Measurements from ENCODE around the gene MVP. TPM values are rescaled to one million over a fixed set of nuclear protein-coding genes. Genes with fewer than 3 reads are reported as not detected.

Gene MVP
- total RNA-seq, 1 donor from 2014 or later, result 177 TPM

- ChIA-PET CTCF (no interaction called here), POLR2A (interaction anchor here (0.6 to 0.7 kb wide), 3 partner anchors 8 to 1212 kb away, joined by 3 to 4 read pairs (median 3); no protein-coding TSS in a partner anchor)
- Mint-ChIP-seq H3K4me1 (no peaks in the 10 kb centered on the region), H3K27me3 (no peaks in the 10 kb centered on the region), H3K4me3 (no peak overlapping the region), H3K27ac (no peak overlapping the region), H3K36me3 (ENCODE audit: low read depth) (peaks cover 70% of the 10 kb centered on the region), H3K9me3 (no peaks in the 10 kb centered on the region)
- TF ChIP-seq, protein P1, sequence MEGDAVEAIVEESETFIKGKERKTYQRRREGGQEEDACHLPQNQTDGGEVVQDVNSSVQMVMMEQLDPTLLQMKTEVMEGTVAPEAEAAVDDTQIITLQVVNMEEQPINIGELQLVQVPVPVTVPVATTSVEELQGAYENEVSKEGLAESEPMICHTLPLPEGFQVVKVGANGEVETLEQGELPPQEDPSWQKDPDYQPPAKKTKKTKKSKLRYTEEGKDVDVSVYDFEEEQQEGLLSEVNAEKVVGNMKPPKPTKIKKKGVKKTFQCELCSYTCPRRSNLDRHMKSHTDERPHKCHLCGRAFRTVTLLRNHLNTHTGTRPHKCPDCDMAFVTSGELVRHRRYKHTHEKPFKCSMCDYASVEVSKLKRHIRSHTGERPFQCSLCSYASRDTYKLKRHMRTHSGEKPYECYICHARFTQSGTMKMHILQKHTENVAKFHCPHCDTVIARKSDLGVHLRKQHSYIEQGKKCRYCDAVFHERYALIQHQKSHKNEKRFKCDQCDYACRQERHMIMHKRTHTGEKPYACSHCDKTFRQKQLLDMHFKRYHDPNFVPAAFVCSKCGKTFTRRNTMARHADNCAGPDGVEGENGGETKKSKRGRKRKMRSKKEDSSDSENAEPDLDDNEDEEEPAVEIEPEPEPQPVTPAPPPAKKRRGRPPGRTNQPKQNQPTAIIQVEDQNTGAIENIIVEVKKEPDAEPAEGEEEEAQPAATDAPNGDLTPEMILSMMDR (IDR thresholded peaks at IDR 0.05), result no peak
- DNase-seq, result no peak
- intact Hi-C loops (cut with micrococcal nuclease), result no loop called here
- no peak for ATAC-seq (ENCODE audit: low read depth)
Measured at GRCh38 chr16:29834079-29834478, 13.8 kb downstream of the MVP start.

GRCh38 chr16:29835926-29836325 is 15.7 kb downstream of the MVP start:
- Mint-ChIP-seq H3K27me3 (no peaks in the 10 kb centered on the region), H3K36me3 (ENCODE audit: low read depth) (peaks cover 80% of the 10 kb centered on the region), H3K4me1 (no peaks in the 10 kb centered on the region), H3K4me3 (no peak overlapping the region), H3K9me3 (no peaks in the 10 kb centered on the region), H3K27ac (no peak overlapping the region)
- POLR2A ChIA-PET, result interaction anchor here (0.7 kb wide), 2 partner anchors 442 to 912 kb away, joined by 3 to 5 read pairs; partner anchors contain the start of gene PHKG2
- intact Hi-C loops (cut with micrococcal nuclease), result no loop called here
- ATAC-seq (ENCODE audit: low read depth), result no peak
- CTCF ChIA-PET, result no interaction called here
- no peak for DNase-seq
- TF ChIP-seq, protein P1 (IDR thresholded peaks at IDR 0.05), result no peak

DNA sequence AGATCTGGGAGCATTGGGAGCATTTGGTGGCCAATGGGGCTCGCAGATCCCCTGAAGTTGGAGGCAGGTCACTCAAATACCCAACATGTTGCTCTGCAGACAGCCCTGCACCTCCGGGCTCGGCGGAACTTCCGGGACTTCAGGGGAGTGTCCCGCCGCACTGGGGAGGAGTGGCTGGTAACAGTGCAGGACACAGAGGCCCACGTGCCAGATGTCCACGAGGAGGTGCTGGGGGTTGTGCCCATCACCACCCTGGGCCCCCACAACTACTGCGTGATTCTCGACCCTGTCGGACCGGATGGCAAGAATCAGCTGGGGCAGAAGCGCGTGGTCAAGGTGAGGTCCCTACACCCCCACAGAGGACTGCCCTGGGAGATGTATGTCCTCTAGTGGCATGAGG is 16.4 kb downstream of the MVP start:
- ATAC-seq (ENCODE audit: low read depth) (no peak), DNase-seq (no peak)
- Mint-ChIP-seq H3K9me3 (no peaks in the 10 kb centered on the region), H3K4me1 (no peaks in the 10 kb centered on the region), H3K27me3 (no peaks in the 10 kb centered on the region), H3K4me3 (no peak overlapping the region), H3K27ac (no peak overlapping the region), H3K36me3 (ENCODE audit: low read depth) (peaks cover 76% of the 10 kb centered on the region)
- intact Hi-C loops (cut with micrococcal nuclease), result no loop called here
- TF ChIP-seq, protein P1 (IDR thresholded peaks at IDR 0.05), result no peak
- CTCF ChIA-PET, result no interaction called here
- POLR2A ChIA-PET, result no interaction called here

DNA sequence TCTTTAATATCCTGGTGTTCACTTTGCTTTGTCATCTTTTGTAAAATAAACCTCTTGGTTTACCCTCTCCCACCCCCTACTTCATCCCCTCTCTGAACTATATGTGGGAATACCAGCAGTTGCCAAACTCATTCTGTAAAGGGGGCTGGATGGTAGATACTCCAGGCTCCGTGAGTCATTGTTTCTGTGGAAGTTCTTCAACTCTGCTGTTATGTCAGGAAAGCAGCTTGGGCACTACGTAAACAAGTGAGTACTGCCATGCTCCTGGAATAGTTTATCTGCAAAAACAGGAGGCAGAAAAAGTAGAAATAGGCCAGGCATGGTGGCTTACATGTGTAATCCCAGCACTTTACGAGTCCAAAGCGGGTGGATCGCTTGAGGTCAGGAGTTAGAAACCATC is 17.6 kb downstream of the MVP start:
- no peaks in the 10 kb centered on the region for H3K9me3 Mint-ChIP-seq

DNA sequence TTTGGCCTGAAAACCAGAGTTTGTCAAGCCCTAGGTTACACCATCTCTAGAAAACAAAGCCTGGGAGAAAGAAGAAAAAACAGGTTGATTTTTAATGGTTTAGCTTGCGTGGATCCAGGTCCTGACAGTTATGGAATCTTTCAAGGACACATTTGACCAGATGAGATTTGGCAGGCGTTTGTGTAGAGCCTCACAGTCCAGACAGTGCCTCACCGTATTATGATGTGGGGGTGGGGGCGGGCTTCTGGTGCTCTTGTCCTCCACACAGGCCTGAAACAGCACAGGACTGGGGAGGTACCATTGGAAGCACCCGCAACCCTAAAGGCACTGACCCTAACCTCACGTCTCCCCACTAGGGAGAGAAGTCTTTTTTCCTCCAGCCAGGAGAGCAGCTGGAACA is 19.6 kb downstream of the MVP start:
- intact Hi-C loops (cut with micrococcal nuclease), result no loop called here
- no peak overlapping the region for H3K27ac Mint-ChIP-seq
- no peak overlapping the region for H3K4me3 Mint-ChIP-seq
- ATAC-seq (ENCODE audit: low read depth) (no peak), DNase-seq (no peak)
- H3K9me3 Mint-ChIP-seq, result no peaks in the 10 kb centered on the region
- H3K4me1 Mint-ChIP-seq, result no peaks in the 10 kb centered on the region
- peaks cover 74% of the 10 kb centered on the region for H3K36me3 Mint-ChIP-seq (ENCODE audit: low read depth)
- TF ChIP-seq, protein P1 (IDR thresholded peaks at IDR 0.05), result no peak
- POLR2A ChIA-PET, result interaction anchor here (0.6 kb wide), 1 partner anchor 11 kb away, joined by 5 read pairs; no protein-coding TSS in a partner anchor
- H3K27me3 Mint-ChIP-seq, result no peaks in the 10 kb centered on the region
- CTCF ChIA-PET, result interaction anchor here (1.2 kb wide), 1 partner anchor 8 kb away, joined by 4 read pairs; no protein-coding TSS in a partner anchor

More for the DNA sequence above, 17.6 kb downstream of the MVP start:
- DNase-seq, result no peak
- no peak for ATAC-seq (ENCODE audit: low read depth)
- H3K36me3 Mint-ChIP-seq (ENCODE audit: low read depth), result peaks cover 75% of the 10 kb centered on the region
- TF ChIP-seq, protein P1 (IDR thresholded peaks at IDR 0.05), result no peak
- ChIA-PET CTCF (no interaction called here), POLR2A (no interaction called here)
- H3K27ac Mint-ChIP-seq, result no peak overlapping the region
- no peak overlapping the region for H3K4me3 Mint-ChIP-seq
- H3K27me3 Mint-ChIP-seq, result no peaks in the 10 kb centered on the region
- no peaks in the 10 kb centered on the region for H3K4me1 Mint-ChIP-seq
- intact Hi-C loops (cut with micrococcal nuclease), result no loop called here
